Epithelial cell of prostate (primary cell): Measurements from ENCODE around the gene PPP1R37.

Source experiments
- DNase-seq: peaks from one replicate; pipeline ENCODE4 v3.0.0-alpha.2; 2011; ENCODE audit warnings: low read depth, low spot score
- H3K27ac ChIP-seq: fragments of 450-650 bp; 2 replicates; pipeline ENCODE4 v1.5.1; 2017; ENCODE audit warnings: mild to moderate bottlenecking

Gene PPP1R37

DNA sequence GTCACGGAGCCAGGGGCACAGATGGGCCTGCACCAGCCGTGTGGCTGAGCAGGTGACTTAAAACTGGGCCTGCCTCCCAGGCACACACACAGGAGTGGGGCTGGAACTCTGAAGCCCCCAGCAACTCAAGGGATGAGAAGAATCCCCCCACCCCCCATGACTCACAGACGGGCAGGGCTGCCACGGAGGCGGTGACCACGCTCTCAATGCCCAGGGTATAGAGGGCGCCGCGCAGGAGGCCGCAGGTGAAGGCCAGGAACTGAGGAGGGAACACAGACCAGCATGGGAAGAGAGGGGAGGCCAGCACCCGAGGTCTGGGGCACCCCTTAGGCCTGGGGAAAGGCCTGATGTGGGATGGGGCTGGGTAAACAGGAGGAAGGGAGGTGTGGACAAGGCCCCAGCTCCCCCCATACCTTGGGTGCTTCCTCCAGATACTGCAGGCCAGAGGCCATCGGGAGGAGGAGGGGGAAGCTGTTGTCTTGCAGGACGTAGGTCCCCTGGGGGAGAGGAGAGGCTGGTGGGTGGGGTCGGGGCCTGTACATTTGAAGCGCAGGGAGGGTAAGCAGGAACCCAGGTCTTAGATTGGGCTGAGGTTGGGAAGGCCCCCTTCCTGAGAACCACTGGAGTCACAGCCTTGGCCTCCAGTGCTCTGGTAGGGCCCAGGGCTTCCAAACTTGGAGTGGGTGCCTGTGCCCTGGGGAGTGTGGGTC lies 70.9 kb downstream of the PPP1R37 start:
- no peak for DNase-seq
- no peak overlapping the region for H3K27ac ChIP-seq

DNA sequence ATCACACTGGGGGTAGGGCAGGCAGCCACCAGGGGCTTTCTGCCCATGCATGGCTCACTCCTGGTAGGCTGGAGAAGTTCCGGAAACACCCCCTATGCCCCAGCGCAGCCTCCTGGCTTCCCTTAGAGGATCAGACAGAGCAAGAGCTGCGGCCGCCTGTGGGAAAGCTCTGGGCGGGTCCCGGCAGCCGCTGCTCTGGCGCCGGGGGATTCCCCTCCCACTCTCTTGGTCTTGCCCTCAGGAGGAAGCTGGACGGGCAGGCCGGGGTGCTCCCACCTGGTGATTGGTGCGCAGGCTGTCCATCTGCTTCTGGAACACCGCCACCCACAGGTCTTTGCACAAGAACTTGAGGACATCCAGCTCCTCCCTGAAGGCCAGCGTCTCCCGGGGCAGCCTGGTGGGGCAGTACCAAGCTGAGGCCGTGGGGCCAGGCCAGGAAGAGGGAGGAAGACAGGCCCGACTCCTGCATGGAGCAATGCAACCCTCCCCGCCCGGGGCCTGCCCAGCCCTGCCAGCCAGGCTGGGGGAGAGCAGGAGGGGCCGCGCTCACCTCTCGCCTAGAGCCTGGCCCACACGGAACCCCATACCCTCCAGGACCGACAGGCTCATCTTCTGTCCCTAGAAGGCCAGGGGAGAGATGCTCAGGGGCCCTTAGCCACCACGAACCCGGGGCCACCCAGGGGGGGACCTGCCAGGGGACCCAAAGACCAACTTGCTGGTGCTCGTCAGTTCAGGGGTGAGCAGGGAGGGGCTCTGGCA lies 71.8 kb downstream of the PPP1R37 start:
- no peak overlapping the region for H3K27ac ChIP-seq
- no peak for DNase-seq

DNA sequence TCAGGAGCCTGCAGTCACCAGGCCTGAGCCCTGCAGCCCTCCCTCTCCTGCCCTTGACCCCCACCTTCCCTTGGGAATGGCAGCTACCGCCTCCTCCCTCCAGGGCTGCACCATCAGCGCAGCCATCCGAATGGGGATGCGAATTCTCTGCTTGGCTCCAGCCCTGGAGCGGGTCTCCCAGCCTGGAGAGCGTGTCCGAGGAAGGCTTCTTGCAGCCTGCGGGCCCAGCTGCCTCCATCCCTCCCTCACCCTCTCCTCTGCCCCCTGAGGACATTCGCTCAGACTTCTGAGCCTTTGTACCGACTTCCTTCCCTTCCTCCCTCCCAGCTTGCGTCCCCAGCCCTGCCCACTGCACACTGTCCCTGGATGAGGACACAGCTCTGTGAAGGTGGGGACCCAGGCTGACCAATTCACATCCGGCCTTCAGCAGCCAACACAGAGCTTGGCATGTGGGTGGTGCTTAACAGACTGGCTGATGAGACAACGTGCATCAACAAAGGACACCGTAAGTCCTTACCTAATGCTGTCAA lies 73.8 kb downstream of the PPP1R37 start:
- no peak for DNase-seq
- H3K27ac ChIP-seq: no peak overlapping the region

DNA sequence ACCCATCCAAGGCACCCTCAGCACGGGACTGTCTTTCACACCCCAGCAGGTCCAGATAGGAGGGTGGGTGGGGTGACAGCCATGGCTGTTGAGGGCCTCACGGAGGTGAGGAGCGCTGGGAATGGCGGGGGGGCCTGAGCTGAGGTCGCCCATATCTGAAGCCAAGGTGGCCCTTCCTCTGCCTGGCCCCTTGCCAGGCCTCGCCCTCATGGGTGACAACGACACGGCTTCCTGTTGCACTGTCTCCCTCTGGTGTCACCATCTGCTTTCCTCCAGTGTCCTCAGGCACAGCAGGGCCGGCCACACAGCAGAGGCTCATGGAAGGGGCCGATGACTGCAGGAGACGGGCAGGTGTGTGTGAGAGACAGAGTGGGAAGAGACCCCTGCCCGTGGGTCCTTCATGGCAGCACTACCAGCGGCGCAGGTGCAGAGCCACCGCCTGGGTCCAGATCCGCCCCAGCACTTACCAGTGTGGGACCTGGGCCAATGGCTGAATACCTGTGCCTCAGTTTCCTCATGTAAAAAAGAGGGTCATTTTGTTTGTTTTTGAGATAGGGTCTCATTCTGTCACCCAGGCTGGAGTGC lies 75.9 kb downstream of the PPP1R37 start:
- no peak overlapping the region for H3K27ac ChIP-seq
- no peak for DNase-seq

DNA sequence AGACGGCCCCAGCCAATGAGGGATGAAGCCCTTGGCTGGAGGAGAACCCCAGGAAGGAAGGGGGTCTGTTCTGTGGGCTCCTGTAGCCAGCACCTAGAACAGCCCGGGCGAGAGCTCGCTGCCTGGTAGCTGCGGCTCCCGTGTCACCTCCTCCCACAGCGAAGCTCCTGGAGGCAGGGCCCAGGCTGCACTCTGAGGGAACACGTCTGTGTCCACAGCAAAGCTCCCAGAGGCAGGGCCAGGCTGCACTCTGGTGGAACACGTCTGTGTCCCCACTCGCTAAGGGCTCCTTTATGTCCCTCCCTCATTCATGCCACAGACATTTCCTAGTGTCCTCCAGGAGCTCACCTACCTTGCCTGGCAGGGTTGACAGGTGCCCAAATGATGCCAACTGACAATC lies 76.6 kb downstream of the PPP1R37 start:
- no peak for DNase-seq
- no peak overlapping the region for H3K27ac ChIP-seq

DNA sequence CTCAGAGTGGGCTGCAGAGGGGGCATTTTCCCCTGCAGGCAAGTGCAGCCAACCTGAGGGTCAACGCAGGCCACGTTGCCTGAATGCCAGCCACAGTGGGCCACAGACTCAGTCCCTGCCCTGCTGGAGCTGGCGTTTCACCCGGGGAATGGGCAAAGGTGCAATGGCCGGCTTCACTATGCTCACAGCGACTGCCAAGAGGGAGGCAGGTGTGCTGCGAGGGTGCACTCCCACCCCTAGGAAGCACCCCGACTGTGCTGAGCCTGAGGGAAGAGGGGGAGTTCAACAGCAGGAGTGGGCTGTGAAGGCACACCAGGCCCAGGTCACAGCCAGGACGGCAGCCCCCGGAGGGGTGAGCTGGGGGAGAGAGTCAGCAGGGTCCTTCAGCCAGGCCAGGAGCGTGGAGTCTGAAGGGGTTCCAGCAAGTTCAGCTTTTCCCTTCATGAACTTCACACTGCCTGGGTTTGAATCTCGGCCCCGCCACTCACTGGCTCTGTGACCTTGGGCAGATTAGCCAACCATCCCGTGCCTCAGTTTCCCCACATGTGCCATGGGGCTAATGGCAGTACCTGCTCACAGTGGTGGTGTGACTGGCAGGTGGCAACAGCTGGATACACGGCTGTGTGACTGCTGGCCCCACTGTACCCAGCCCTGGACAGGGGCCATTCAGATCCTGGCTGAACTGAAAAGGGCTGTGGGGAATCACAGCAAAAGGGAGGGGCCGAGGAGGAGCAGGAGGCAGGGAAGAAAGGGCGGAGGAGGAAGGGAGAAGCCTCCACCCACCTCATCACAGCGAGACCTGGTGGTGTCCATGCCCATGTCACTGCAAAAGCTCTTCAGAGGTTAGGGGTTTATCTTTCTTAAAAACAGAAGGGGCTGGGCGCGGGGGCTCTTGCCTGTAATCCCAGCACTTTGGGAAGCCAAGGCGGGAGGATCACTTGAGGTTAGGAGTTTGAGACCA lies 77.4 kb downstream of the PPP1R37 start:
- DNase-seq: no peak
- peak overlapping the region; percentile 3 for H3K27ac ChIP-seq

DNA sequence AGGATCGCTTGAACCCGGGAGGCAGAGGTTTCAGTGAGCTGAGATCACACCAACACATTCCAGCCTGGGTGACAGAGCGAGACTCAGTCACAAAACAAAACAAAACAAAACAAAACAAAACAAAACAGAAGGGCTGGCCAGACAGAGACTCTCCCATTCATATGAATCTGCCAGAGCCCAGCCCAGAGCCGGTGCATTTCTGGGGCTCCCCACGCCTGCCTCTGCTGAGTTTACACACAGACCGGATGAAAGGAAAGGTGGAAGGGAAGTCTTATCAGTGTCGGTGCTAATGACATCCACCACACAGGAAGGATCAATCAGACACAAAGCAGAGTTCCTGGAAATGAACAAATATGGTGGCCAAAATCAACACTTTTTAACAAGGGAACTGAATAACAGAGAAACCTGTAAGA lies 78.2 kb downstream of the PPP1R37 start:
- H3K27ac ChIP-seq: peak overlapping the region; percentile 3
- no peak for DNase-seq

DNA sequence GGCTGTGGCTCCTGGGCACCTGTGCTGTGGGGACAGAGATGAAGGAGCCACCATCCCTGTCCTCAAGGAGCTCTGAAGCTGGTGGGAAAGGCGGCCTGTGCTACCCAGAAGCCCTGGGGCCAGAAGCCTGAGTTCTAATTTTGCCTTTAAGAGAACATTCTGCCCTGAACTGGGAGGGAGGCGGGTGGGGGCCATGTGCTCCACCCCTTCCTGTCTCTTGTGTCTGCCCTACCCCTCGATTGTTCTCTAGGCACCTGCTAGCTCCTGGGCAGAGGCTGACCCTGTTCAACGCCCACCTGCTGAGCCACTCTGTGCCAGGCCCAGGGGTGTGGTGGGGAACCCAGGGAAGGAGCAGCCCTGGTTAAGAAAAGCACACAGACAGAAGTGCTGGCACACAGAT lies 79.2 kb downstream of the PPP1R37 start:
- H3K27ac ChIP-seq: no peak overlapping the region
- DNase-seq: no peak

DNA sequence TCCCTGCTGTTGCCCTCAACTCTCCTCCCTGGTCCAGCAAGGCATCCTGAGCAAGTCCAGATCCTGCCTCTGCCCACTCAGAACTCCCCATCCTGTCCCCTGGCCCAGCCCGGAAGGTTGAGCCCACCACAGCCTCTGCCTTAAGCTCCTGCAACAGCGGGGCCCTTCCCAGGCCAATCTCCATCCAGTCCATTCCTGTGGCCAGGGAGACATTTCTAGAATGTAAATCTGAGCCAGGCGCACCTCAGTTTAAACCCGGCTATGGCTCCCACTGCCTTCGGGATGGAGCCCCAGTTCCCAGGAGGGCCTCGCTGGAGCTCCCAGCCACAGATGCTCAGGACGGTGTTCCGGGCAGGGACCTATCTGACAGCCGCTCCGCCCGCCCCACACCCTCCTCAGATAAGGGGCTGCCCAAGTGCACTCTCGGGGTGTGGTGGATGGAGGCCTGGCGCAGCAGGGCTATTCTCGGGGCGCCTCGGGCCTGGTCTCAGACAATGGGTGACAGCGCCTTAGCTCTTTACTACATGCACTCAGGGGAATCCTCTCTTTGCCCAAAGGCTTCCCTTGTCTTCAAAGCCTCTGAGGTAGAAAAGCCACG lies 79.7 kb downstream of the PPP1R37 start:
- H3K27ac ChIP-seq: no peak overlapping the region

DNA sequence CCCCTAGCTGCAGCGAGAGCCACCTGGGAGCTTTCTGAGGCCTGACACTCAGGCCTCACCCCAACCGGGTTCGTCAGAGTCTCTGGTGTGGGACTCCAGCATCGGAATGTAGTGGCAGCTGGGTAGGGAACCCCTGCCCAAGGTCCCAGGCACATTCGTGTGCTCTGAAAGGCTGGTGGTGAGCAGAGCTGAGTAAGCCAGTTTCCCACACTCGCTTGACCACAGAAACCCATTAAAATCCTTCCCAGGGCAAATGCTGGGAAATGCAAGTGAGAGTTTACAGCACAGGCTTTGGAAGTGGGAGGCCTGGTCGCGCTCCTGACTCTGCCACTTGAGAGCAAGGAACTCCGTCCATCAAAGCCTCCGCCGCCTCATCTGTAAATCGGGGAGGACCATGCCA lies 80.8 kb downstream of the PPP1R37 start:
- DNase-seq: no peak
- no peak overlapping the region for H3K27ac ChIP-seq

More for the DNA sequence above, 79.7 kb downstream of the PPP1R37 start:
- no peak for DNase-seq

DNA sequence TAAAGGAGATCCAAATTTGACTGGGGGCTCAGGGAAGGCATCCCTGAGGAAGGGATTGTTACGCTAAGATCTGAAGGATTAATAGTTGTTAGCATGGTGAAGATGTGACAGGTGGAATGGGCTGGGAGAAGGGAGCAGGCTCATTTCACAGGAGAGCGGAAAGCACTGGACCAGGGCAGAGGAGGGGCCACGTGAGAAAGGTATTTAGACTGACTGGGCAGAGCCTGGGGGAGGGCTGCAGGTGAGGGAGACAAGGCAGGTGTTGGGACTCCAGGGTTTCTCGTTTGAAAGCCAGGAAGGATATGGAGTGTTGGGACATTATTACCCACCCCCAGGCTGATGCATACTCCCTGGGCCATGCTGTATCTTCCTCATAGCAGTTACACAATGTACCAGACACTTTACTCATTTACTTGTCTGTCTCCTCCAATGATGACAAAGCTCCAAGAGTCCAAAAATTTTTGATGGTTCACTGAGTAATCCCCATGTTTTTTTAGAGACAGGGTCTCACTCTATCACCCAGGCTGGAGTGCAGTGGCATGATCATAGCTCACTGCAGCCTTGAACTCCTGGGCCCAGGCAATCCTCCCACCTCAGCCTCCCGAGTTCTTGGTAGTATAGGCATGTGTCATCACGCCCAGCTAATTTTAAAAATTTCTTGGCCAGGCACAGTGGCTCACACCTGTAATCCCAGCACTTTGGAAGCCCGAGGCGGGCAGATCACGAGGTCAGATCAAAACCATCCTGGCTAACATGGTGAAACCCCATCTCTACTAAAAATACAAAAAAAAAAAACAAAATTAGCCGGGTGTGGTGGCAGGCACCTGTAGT lies 82.8 kb downstream of the PPP1R37 start:
- peak overlapping the region; percentile 99 for H3K27ac ChIP-seq
- DNase-seq: no peak

DNA sequence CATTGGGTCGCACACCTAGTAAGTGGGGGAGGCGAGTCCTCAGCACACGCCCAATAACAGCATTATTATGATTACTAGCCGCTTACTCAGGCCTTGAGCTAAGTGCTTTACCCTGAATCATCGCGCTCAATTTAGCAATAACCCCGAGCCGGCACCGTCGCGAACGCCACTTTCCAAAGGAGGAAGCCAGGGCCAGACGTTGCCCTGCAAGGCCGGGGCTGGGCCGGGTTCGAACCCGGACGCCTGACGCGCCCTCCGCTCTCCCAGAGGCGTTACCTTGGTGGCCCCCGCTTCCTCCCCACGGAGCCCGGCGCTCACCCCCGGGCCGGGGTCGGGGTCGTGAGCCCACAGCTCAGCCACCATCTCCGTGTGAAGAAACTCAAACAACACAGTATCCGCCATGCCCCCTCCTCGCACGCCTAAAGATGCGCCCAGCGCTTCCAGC lies 84.9 kb downstream of the PPP1R37 start, which contains the start of gene TRAPPC6A:
TRAPPC6A (minus strand) TSS at position 421 of the 445 bp plus-strand sequence; CDS start at position 402, 19 bp downstream.
- DNase-seq: peak; percentile 87
- H3K27ac ChIP-seq: peak within 1 kb of the TSS; percentile 99

DNA sequence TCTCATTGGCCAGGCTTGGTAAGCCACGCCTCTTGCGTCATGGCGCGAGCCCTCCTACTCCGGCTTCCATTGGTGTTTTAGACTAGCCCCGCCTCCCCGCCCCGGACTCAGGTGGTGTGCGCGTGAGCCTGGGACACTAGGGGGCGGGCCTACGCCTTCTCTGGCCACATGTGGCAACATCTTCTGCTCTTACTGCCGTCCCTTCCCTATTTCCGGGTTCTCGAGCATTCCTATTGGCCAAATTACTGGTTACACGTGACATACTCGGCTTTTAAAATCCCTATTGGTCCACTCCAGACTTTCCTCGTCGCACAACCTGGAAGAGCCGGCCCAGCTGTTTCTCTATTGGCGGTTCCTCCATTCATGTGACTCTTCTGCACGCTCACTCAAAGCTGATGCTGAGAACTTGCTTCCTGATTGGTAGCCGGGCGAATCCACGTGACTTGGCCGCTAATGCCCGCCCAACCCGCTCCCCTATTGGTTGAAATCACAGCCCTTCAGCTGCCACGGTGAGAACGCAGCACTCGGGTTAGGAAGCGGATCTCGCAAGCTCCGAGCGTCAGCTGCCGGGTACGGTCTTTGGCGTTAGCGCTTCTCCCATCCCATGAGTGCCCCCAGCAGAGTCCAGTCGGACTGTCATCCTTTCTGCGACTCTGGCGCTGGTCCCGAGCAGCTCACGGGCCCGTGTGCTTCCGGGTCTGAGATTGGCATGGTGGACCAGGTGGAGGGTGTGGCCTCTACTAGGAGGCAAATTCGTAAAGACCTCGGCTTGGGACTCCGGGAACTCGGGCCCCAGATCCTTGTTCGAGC lies 85.5 kb downstream of the PPP1R37 start, which contains the start of gene BLOC1S3:
BLOC1S3 (plus strand) TSS at position 523 of the 810 bp plus-strand sequence. CDS start 513 bp downstream, outside the sequence.
- DNase-seq: peak; percentile 100

DNA sequence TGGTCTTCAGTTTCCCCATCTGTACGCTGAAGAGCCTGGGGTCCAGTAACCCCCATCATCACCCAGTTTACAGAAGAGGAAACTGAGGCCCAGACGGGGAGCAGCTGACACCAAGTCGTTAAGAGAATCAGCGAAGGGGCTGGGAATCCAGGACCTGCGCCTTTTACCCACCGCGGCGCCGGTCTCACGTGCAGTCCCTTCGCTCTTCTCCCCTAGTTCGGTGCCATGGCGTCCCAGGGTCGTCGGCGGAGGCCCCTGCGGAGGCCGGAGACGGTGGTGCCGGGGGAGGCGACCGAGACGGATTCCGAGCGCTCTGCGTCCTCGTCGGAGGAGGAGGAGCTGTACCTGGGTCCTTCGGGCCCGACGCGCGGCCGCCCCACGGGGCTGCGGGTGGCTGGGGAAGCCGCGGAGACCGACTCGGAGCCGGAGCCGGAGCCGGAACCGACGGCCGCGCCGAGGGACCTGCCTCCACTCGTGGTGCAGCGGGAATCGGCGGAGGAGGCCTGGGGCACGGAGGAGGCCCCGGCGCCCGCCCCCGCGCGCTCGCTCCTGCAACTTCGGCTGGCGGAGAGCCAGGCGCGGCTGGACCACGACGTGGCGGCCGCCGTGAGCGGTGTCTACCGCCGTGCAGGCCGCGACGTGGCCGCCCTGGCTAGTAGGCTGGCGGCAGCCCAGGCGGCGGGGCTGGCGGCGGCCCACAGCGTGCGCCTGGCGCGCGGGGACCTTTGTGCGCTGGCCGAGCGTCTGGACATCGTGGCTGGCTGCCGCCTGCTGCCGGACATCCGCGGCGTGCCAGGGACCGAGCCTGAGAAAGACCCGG lies 86.3 kb downstream of the PPP1R37 start:
- H3K27ac ChIP-seq: peak overlapping the region; percentile 99
- DNase-seq: no peak

More for the DNA sequence above, 85.5 kb downstream of the PPP1R37 start, which contains the start of gene BLOC1S3:
- peak within 1 kb of the TSS; percentile 99 for H3K27ac ChIP-seq

DNA sequence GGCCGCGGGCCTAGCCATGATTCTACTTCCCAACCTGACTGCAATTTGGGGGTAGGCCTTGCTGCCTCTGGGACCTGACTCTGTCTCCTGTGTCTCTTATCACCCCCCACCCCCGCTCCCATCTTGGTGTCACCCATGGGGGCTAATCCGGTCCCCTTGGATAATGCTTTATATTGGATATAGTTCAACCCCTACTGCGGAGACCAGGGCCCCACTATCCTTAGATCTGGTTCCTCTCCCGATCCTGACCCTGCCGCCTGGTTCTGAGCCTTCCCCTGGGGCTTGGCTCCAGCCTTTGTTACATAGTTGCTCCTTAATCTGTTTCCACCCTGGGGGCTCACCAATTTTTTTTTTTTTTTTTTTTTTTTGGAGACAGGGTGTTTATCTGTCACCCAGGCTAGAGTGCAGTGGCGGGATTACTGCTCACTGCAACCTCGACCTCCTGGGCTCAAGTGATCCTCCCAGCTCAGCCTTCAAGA lies 87.0 kb downstream of the PPP1R37 start:
- H3K27ac ChIP-seq: peak overlapping the region; percentile 99
- no peak for DNase-seq

DNA sequence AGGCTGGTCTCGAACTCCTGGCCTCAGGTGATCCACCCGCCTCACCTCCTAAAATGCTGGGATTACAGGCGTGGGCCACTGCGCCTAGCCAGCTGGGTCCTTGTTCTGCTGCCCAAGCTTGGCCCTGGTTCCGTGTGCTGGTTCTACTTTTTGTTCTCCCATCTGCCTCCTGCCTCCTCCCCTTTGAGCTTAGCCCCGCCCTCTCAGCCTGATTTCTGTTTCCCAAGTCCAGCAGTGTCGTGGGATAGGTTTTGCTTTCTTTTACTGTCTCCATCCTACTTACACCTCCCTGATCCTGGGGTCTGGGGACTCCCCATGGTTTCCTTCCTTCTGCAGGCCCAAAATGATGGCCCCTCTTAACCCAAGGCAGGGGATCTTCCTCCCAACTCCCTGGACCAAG lies 88.0 kb downstream of the PPP1R37 start:
- no peak for DNase-seq

More for the DNA sequence above, 88.0 kb downstream of the PPP1R37 start:
- H3K27ac ChIP-seq: no peak overlapping the region
